HG03354 (cell line): ENCODE results near the gene PDZRN3.

Source experiments
- ATAC-seq: cut with Tn5 transposase; IDR thresholded peaks from one replicate; pipeline ENCODE4 v1.9.1; 2021; ENCODE audit warnings: mild to moderate bottlenecking; ENCODE audit not compliant: unreplicated experiment, poor library complexity, severe bottlenecking

The PDZRN3 gene

DNA sequence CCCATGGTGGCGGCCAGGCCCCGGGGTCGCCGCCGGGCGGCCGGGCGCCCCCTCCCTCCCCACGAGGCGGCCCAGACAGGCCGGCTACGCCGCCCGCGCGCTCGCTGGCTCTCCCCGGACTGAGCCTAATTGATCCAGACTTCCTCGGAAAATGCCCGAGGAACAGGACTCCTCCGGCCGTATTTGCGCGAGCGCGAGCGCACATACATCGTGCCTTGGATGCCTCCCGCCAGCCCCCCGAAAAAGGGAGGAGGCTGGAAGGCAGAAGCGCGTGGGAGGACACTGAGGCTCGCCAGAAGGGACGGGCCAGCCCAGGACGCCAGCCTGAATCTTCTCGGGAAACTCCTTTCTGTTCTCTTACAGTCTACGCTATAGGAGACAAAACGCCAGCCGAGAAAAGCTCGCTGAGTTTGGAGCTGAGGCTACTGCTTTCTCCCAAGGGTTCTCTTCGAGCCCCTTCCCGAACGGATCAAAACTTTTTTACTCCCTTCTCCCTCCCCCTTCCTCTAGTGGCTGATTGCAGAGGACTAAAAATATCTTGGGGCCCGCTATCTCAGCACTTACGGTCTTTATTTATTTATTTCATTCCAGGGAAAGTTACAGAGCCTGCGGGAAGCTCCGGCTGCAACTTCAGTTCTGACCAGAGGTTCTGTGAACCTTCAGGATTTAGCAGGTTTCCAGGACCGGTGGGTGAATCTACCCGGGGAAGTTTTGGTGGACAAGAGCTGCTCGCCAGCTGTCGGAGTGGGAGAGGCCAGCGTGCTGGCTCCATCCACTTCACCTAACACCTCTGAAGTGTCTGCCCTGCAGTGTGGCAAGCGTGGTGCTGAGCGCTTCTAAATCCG, at the start of gene PDZRN3:
Gene PDZRN3, minus strand, starts transcription at position 121 of the 845 bp plus-strand sequence.
- ATAC-seq: no peak

DNA sequence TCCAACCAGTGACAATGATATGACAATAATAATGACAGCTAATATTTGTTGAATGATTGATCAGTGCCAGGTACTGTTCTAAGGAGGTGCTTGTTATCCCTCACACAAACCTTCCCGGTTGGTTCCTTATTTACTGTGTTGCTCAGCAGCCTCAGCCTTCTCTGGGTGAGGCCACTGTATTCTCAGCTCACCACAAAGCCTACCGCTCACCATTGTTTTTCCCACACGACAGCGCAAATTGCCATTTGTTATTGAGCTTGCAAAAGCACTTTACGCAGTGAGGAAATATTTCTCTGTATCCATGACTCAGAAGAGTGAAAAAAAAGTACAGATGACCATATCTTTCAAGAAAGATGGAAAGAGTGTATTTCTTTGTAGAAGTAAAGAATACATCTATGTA, 49.5 kb upstream of the PDZRN3 start:
- ATAC-seq: no peak

DNA sequence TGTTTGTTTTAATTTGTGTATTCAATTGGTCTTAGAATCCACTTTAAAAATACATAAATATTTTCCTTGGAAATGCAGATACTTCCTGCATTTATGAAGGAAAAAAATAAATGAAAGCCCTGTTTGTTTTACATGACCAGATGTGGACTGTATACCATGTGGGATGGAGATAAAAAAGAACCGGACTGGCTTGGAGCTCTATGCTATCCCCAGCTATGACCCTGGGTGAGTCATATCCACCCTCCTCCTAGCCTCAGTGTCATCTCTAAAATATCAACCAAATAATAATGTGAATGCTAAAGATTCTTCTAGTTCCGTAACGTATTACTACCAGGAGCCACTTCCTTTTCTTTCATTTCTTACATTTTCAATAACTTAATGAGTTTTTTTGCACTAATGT, 44.5 kb upstream of the PDZRN3 start:
- no peak for ATAC-seq

DNA sequence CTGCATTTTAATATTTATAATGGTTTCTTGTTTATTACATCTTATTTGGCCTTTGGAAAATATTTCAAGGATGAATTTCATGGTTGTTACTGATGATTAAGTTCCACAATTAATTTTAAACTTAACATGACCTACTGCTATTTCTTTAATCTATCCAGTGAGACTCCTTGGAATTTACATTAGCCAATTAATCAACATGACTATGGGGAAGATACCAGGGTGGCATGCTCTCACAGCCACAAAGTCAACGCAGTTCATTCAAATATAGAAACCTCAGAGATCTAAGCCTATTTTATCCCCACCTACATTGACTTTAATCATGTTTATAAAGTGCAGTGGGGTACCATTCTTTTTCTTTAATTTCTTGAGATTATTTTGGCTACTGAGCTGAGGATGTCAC, 43.6 kb upstream of the PDZRN3 start:
- no peak for ATAC-seq

DNA sequence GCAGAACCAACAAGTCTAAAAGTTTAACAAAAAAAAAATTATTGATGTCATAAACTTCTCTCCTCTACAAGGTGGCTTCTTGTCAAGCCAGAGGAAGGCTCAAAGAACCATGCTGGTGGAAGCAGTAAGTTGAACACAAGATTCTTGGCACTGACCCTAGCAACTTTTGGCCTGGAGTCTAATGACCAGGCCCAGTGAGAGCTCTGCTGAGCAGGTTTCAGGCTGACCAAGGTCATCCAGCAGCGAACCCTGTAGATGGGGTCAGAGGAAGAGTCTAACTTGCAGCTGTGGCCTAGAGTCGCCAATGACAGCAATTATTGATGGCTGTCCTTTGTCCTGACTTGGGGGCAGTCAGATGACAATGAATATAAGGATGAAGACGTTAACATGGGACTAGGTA, 43.1 kb upstream of the PDZRN3 start:
- no peak for ATAC-seq

DNA sequence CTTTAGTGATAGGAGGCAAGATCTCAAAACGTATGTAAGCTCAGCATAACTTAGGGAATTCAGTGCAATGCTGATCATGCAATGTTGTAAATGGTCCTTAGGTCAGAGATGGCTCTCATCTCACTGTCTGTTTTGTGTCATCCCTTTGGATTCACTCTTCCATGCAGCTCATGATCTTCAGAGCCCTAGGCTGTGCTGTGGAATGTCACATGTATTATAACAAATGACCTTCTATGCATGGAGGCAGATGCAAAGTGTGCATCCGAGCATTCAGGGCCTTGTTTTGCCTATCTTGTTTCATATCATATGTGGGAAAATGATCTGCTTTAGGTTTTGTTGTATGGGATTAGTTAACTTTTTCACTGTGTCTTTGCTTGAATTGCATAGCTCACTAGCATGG, 40.5 kb upstream of the PDZRN3 start:
- ATAC-seq: no peak

DNA sequence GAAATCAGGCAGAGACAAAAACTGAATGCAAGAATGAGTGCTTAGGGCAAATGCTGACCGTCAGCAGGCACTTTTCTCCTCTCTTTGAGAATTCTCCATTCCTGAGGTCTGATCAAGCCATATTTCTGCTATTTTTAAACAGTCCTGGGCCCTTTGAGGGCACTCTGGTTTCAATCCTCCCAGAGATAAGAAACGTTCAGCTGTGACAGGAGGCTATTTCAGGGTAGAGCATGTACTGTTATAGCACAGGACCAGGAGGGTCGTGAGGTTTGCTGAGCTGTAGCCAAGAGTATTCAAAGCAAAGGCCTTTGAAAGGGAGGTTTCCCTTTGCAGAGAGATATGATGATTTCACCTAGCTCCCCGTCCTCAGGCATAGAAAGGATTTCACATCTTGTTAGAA, 39.6 kb upstream of the PDZRN3 start:
- ATAC-seq: no peak

DNA sequence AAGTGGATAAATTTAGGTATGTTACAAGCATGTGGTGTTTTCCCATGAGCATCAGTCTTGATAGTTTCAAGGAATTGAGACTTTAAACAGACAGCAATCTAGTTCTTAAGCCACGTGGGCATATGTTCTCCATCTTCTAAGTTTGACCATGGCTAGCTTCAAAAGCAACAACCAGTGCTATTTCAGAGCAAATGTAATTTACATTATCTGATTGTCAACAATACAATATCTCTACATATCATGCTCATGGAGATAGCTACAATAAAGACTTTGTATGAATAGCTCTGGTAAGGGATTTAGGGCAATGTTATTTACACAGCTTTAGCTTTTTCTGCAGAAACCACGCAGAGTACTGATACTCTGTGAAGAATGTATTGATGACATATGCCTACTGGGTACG, 38.8 kb upstream of the PDZRN3 start:
- no peak for ATAC-seq

DNA sequence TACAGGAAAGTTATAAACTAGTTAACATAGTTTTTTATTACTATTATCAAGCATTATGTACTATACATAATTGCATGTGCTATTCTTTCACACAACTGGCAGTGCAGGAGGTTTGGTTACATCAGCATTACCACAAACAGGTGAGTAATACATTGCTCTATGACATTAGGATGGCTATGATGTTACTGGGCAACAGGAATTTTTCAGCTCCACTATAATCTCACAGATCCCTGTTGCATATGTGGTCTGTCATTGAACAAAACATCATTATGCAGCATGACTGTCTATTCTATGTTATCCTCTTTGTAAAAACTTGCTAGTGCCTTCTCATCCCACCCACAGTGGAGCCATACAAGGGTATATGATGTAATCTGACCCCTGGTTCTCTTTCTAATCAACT, 36.5 kb upstream of the PDZRN3 start:
- no peak for ATAC-seq

DNA sequence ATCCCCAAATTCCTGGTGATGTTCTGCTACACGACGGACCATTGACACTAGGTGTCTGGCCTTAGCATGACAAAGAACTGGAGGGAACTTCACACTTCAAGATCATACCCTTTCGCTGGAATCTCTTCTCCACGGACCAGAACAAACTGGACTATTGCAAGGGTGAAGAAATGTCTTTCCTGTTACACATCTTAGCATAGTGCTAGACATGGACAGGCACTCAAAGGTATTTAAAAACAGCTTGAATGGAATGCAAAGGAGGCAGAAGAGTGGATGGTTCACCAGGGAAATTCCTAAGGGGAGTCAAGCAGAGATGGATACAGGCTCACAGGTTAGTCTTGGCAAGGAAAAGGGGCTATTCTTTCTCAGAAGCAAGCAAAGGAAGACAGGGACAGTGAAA, 33.5 kb upstream of the PDZRN3 start:
- no peak for ATAC-seq

DNA sequence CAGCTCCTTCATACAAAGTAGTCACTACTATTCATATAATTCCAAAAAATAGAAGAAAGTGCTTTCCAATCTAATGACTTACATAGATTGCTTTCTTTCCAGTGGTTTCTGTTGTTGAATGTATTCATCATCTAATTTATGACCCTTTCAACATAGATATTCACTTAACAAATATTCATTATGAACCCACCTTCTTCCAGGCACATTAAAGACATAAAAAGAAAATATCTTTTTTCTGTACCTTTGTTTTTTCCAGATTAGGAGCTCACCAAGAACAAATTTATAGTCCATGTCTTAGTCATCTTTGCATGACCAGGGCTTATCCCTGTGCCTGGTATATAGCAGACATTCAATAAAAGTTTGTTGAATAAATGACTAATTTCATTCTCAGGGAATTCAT, 32.4 kb upstream of the PDZRN3 start:
- no peak for ATAC-seq

DNA sequence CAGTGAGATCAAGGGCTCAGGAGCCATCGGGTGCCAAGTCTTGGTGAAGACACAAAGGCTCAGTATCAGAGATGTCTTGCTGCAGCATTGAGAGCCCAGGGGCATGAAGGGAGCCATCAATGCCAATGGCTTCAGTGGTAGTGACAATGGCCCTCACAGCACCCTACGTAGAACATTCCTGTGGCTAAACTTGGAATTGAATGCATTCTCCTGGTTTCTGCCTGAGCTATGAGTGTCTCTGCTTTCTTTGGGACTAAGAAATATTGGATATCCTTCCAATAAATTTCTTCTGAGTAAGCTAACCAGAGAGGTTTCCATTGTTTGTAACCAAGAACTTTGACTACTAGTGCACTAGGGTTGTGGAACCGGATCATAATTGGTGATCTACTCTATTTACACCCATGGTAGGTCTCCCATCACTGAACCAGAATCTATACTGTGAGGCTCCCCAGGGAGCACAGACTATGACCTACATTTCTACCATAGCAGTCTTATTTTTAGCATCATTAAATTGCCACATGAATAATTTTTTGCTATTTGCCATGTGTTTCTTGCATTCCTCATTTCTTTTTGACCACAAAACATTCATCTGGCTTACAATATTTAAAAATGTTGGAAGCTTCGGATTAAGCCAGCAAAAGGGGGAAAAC, 31.6 kb upstream of the PDZRN3 start:
- no peak for ATAC-seq

DNA sequence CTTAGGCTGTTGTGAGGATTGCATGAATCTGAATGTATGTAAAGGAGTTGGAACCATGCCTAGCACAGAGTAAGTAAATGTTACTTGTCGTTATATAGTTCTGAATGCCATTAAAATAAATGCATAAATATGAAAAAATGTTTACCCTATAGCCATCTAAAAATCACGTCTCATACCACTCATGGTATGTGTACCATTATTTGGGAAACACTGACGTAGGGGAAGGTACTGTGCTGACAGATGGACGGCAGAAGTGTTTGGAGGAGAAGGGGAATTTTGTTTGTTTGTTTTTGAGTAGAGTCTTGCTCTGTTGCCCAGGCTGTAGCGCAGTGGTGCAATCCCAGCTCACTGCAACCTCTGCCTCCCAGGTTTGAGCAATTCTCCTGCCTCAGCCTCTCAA, 30.5 kb upstream of the PDZRN3 start:
- no peak for ATAC-seq

DNA sequence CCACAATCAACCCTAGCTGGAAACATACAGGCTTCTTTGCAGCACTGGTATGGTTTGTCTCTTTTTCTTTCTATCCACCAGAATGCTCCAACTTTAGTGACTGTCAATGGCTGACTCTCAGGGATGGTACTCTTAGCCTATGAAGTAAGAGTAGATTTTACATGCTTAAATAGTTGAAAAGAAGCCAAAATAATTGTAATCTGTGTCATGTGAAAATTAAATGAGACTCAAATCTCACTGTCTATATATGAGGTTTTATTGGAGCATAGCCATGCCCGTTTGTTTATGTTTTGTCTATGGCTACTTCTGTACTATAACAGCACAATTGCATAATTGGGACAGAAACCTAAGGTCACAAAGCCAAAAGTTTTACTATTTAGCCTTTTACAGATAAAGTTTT, 29.1 kb upstream of the PDZRN3 start:
- ATAC-seq: no peak

DNA sequence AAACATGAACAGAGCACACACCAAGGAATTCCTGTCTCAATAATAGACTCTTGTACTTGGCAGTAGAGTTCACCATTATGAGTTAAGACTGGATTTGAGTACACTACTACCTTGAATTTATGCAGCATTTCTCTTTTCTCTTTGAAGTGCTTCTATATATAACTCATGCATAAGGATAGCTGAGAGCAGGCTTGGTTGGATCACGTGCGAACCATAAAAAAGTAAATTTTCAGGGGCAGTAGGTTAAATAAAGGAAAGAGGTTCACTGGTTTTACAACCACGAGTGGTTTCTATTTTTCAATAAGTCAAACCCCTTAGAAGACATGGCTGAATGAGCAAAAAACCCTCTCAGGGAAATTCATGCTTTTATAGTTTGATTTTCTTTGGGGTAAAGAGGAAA, 28.6 kb upstream of the PDZRN3 start:
- ATAC-seq: no peak

DNA sequence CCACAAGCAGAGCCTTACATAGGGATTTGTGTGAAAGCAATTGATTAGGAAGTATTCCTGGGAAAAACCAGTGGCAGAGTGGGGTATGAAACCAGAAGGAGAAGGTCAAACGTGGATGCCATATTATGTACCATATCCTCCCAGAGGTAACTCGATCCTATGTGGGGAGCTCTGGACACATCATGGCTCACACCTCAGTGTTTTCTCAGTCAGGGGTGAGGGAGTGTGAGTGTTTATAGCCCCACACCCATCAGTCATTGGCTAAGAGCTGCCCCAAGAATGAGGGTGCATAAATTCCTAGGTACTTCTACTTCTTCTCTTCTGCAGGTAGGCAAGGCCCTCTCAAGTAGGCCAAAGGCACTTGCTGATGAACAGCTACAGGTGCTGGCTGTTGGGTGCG, 28.2 kb upstream of the PDZRN3 start:
- ATAC-seq: no peak

DNA sequence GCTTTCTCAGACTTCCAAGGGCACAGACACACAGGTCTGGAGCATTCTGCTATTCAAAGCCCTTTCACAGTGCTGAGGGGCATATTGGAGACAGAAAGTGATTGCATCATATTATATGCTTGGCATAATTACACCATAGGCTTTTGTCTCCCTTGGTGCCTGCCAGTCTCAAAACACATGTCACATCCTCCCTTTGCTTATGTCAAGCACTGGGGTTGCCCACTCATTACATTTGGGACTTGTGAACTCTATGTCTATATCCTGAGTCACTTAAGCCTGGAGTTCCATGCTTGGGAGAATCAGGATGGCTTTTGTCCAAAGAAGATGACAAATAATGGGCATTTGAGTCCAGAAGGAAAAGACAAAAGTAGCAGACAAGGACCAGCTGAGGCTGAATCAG, 12.3 kb upstream of the PDZRN3 start:
- no peak for ATAC-seq

DNA sequence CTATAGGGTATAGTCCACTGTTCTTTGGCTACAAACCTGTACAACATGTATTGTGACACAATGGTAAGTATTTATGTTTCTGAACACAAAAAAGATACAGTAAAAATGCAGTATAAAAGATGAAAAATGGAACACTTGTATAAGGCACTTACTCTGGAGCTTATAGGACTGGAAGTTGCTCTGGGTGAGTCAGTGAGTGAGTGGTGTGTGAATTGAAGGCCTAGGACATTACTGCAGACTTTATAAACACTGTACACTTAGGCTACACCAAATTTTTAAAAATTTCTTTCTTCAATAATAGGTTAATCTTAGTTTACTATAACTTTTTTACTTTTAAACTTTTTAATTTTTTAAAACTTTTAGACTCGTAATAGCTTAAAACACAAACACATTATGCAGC, 10.5 kb upstream of the PDZRN3 start:
- no peak for ATAC-seq

DNA sequence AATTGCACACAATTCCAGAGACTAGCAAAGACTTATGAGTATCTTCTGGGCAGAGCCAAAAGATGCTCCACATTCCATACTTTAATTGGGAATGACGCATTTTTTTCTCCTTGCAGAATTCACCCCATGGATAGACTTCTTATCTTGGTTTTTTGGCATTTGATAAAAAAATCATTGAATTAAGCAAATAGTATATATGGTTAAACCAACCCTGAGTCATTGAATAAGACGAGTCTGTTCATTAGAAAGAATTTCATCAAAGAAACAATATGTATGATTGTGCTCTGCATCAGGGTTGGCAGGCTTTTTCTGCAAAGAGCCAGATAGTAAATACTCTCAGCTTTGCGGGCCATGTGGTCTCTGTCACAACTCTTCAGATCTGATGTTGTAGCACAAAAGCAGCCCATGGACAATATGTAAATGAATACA, 9.2 kb upstream of the PDZRN3 start:
- ATAC-seq: no peak

DNA sequence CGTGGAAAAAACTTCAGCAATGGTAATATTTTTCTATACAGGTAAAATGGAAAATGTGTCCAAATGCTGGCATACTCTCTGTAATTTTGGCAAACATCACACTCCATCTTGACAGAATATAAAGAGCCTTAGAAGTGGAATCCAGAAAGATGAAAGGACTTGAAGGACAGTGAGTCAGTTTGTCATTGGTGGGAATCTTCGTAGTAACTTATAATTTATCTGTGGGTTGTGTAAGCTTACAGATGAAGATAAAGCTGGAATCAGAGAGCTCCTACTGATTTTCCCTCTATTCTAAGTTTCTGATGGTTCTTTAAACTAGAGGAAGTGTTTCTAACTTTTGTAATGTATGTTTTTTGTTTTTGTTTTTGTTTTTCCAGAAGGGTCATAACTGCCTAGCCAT, 8.7 kb upstream of the PDZRN3 start:
- no peak for ATAC-seq

DNA sequence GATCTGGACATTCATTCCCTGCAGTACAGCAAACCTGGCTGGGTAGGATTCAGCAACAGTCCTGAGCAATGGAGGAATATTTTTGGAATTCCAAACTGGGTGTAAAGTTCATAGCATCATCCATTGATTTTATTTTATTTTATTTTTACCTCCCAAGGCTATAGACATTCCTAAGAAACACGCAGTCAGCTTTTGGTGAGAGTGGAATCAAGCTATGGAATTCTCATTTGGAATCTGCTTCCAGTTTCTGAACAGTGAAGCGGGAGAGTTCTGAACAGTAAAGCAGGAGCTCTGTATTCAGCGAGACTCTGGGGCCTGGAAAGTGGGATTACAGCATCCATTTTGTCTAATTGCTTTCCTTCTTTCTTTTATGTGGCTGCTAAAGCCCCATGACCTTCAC, 1.4 kb upstream of the PDZRN3 start:
- ATAC-seq: no peak
